T-helper 1 cell (primary cell): ENCODE data around the gene BTF3L4.
"Not testable (repeated sequence)": the region's sequence is repeated elsewhere in the genome, so short reads cannot be mapped to it uniquely, and the experiment has no call there.

ENCODE experiments used
- DNase-seq, 5 donors: peaks; one replicate each; pipeline ENCODE4 v3.0.0-alpha.2; 2012 to 2020
- total RNA-seq, 4 donors: gene quantifications; one replicate each; lab custom pipeline; 2026; lab: John Stamatoyannopoulos, UW

Gene BTF3L4
- 21.7 to 39.9 (median 29.6) reads per million in 4 donors for total RNA-seq

- peak; percentile 86 to 94 (median 91) for DNase-seq
Observed at GRCh38 chr1:52056163-52056936, at the start of gene BTF3L4. TSS of gene BTF3L4 (plus strand) at chr1:52056295. CDS start at chr1:52059848, 3,553 bp downstream.

- DNase-seq: no peak
Observed at GRCh38 chr1:52007215-52008002, 48.7 kb upstream of the BTF3L4 start.

GRCh38 chr1:52008071-52008809, 47.9 kb upstream of the BTF3L4 start:
- no peak for DNase-seq

- no peak for DNase-seq
Observed at GRCh38 chr1:52022133-52022532, 34.0 kb upstream of the BTF3L4 start.

- no peak for DNase-seq
Observed at GRCh38 chr1:52026278-52026677, 29.8 kb upstream of the BTF3L4 start.

GRCh38 chr1:52028328-52028727, 27.8 kb upstream of the BTF3L4 start:
- no peak for DNase-seq

- not testable (repeated sequence) for DNase-seq
Observed at GRCh38 chr1:52028839-52029238, 27.3 kb upstream of the BTF3L4 start.

GRCh38 chr1:52032124-52032784, 23.8 kb upstream of the BTF3L4 start:
- DNase-seq: no peak

- DNase-seq: peak in 2 of 5 donors; percentile 3 to 6
Observed at GRCh38 chr1:52032785-52033131, 23.3 kb upstream of the BTF3L4 start.

GRCh38 chr1:52033190-52034049, 22.7 kb upstream of the BTF3L4 start, which contains the start of gene KTI12:
TSS of gene KTI12 (minus strand) at chr1:52033810. CDS start at chr1:52033761, 49 bp downstream.
- DNase-seq: peak; percentile 76 to 93 (median 85)

- no peak for DNase-seq
Observed at GRCh38 chr1:52034050-52034384, 22.1 kb upstream of the BTF3L4 start.

- no peak for DNase-seq
Observed at GRCh38 chr1:52037402-52037814, 18.7 kb upstream of the BTF3L4 start.

GRCh38 chr1:52037909-52038308, 18.2 kb upstream of the BTF3L4 start:
- no peak for DNase-seq

GRCh38 chr1:52041551-52042185, 14.4 kb upstream of the BTF3L4 start:
- no peak for DNase-seq

GRCh38 chr1:52045236-52045635, 10.9 kb upstream of the BTF3L4 start:
- DNase-seq: no peak

GRCh38 chr1:52045666-52046195, 10.4 kb upstream of the BTF3L4 start:
- not testable (repeated sequence) for DNase-seq

- not testable (repeated sequence) for DNase-seq
Observed at GRCh38 chr1:52049337-52049736, 6.8 kb upstream of the BTF3L4 start.

GRCh38 chr1:52053862-52054261, 2.2 kb upstream of the BTF3L4 start:
- DNase-seq: no peak

- no peak for DNase-seq
Observed at GRCh38 chr1:52054496-52055065, 1.5 kb upstream of the BTF3L4 start.
